Sigmoid colon (tissue), 3 donors: ENCODE results near the gene TRAF2.

Experiments used
- POLR2A ChIP-seq, 2 donors: fragments of 450-650 bp; IDR thresholded peaks; one replicate each; pipeline ENCODE4 v1.6.1; 2016; ENCODE audit warnings: antibody characterized with exemption in 2 of 2, mild to moderate bottlenecking in 2 of 2, moderate library complexity in 2 of 2
- TF ChIP-seq, protein P1 (sequence below), 4 experiments: fragments of 450-650 bp in 3 of 4; fragments of 200-600 bp in 1 of 4; IDR thresholded peaks; one replicate each; pipeline ENCODE4 v1.5.1; 2016 to 2019; ENCODE audit warnings: antibody characterized with exemption in 4 of 4, mild to moderate bottlenecking in 3 of 4, moderate library complexity in 2 of 4

DNA sequence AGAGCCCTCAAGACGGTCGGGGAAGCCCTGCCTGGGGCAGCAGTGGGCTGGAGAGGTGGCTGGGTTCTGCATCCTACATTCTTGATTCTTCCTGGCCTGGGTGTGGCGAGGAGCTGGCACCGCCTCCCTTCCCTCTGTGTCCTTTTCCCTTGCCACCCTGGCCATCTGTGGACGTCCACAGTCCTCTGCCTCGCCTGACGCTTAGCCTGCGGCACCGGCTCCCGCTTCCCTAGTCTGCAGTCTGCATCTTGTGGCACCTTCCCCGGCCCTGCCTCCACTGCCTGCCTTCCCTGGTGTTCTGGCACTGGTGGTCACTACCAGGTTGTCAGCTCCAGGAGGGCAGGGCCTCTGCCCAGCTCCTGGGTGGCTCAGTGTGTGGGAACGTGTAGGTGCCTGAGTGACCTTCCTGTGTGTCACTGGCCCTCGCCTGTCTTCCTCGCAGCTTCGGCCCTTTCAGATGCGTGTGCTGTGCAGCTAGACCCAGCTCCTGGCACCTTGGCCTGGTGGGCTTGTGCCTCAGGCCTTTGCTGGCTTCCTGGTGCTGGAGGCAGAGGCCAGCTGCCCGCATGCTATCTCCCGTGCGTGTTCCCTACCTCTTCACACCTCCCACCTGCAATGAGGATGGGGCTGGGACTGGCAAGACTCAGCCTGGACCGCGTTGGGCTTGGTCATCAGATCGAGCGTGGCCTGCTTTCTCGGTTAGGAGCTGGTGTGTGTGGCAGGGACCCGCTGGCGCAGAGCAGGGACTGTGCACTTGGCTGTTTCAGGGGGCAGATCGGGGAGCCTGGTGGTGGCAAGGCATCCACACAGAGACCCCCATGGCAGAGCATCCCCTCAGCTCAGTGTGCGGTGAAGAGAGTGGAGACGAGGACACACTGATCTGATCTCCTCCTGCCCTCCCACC lies 20.9 kb downstream of the TRAF2 start:
- TF ChIP-seq, protein P1, sequence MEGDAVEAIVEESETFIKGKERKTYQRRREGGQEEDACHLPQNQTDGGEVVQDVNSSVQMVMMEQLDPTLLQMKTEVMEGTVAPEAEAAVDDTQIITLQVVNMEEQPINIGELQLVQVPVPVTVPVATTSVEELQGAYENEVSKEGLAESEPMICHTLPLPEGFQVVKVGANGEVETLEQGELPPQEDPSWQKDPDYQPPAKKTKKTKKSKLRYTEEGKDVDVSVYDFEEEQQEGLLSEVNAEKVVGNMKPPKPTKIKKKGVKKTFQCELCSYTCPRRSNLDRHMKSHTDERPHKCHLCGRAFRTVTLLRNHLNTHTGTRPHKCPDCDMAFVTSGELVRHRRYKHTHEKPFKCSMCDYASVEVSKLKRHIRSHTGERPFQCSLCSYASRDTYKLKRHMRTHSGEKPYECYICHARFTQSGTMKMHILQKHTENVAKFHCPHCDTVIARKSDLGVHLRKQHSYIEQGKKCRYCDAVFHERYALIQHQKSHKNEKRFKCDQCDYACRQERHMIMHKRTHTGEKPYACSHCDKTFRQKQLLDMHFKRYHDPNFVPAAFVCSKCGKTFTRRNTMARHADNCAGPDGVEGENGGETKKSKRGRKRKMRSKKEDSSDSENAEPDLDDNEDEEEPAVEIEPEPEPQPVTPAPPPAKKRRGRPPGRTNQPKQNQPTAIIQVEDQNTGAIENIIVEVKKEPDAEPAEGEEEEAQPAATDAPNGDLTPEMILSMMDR (IDR thresholded peaks at IDR 0.05) = no peak
- no peak for TF ChIP-seq POLR2A (IDR thresholded peaks at IDR 0.05)
